HPDE6-E6E7 (cell line): ENCODE results near the gene PNPLA7.

ENCODE experiments used
- DNase-seq: peaks from one replicate; pipeline ENCODE4 v3.0.0; 2011; ENCODE audit warnings: missing footprints; ENCODE audit errors: extremely low spot score

The PNPLA7 gene

DNA sequence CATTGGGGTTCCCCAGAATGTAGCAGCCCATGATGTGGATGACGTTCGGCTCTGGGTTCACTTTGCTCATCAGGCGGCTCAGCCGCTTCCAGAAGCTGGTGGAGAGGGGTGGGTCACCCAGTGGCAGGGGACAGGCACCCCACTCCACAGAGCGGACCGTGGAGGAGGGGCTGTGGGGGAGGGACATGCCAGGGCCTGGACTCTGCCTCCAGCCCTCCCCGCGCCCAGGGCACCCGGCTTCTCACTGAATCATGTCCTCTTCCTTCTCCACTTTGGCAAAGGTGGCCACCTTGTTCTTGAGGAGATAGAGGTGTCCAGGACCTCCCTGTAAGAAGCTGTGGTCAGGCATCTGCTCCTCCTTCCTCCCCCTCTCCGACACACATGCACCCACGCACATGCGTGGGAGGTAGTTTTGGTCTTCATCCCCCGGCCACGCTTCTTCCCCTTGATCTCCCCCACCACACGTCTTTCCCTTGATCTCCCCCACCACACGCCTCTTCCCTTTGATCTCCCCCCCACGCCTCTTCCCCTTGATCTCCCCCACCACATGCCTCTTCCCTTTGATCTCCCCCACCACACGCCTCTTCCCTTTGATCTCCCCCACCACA, 100.2 kb downstream of the PNPLA7 start:
- DNase-seq = no peak

DNA sequence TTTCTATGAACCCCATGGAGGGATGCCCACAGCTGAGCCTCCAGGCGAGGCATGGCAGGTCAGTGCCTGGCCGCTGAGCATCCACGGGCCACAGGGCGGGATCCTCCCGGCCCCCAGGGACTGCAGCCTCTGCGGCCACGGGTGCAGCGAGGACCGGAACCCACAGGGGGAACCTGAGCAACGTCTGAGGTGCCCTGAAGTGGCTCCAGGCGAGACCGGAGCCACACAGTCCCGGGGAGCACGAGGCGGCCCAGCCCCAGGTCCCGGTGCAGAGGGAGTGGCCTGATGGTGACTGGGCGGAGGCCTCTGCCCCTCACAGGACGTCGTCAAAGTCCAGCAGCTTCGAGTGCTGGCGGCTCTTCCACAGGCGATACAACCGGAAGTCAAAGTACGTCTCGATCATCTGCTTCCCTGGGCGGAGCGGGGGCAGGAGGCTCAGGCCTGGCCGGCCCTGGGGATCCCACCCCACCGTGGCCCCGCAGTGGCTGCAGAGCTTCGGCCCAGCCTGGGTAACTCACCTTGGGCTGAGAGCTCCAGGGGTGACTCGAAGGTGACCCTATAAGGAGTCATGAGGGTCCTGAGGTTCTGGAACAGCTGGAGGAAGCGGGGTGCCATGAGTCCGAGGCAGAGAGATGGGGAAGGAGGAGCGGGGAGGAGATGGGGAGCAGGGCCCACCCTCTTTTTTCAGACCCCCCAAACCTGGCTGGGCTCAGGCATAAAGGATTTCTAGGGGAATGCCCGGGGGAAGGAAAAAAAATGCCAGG, 100.9 kb downstream of the PNPLA7 start:
- no peak for DNase-seq

DNA sequence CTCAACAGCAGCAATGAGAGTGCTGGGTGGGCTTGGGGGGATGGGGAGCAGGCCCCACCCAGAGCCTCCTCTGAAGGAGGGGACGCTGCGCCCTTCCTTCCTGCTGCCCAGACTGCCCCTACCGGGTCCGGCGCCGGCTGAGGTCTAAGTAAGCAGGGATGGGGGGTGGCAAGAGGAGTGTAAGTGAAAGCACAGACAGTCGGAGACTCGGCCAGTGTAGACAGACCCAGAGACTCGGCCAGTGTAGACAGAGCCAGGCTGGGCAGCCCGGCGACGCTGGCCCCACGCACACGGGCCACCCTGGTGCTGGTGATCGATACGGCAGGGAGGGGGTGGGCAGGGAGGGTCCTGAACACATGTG, 101.6 kb downstream of the PNPLA7 start:
- DNase-seq = no peak

DNA sequence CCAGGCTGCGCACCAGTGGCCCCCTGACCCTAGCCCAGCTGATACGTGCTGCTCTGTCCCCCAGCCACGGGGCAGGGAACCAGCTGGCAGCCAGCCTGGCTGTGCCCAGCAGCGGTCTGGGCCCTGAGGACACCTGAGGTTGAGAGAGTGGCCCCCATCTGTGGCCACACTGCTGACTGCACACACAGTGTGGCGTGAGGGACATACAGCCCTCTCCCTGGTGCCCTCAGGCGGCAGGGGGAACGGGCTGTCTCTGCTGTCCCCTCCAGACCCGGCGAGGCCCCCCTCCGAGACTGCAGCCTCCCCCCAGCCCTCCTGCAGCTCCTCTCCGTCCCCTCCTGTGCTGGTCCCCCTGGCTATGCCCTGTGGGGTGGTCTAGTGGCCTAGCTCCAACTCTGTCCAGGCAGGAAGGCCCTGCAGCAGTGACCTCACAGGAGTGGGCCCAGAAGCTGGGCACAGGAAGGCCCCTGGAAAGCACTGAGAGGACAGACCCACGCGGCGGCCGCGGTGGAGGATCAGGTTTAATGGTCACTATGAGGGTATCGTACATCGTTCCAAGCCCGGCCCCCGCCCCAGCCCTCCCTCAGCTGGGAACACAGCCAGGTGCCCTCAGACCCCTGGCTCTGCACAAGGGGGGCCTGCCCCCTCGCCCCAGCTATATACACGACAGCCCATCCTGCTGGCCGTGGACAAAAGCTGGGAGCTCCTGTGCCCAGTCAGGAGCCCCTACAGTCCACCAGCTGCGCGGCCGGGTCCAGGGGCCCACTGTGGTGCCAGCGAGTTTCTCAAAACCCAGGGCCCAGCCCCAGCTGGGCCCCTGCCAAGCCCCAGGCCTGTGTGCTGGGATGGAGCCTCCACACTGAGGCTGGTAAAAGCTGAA, 102.2 kb downstream of the PNPLA7 start:
- no peak for DNase-seq

DNA sequence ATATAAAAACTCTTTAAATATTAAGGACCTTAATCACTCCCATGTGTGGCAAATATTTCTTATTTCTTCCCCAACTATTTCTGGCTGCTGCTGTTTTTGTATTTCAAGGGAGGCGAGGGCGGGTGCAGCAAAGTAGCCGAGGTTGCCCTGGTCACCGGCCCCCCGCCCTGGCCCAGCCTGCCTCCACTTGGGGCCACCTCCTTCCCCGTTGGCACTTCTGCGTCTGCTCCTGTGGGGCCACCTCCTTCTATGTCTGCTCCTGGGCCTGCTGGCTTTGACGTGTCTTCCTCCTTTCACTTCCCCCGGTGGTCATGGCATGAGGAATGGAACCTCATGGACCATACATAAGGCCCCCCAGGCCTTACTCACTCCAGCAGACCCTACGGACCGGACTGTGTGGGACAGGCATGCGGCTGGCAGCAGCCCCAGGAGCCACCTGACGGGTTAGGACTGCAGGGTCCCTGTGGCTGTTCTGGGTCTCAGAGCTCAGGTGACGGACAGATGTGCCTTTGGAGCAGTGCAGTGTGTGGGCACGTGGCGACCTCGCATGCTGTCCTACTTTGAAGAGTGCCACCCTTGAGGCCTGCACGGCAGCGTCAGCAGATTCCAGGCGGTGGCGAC, 103.2 kb downstream of the PNPLA7 start:
- DNase-seq = no peak

DNA sequence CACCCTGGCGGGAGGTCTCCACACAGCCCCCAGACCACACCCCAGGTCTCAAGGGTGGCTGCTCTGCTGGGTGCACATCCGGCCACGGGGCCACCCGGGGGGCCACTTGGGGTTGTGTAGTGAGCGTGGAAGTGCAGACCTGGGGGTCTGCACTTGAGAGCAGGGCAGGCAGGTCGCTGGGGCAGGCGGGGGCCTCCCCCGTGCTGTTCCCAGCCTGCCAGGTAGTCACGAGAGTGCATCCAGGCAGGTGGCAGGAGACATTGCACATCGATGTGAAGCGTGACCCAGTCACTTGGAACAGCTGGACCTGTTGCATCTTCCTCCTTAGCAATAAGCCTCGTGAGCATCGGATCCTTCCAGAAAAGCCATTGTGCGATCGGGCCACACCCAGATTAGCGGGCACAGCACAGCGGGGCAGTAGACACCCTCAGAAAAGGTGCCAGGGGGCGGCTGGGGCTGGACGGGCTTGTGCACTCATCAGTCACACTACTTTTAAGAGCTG, 104.2 kb downstream of the PNPLA7 start:
- DNase-seq = no peak

DNA sequence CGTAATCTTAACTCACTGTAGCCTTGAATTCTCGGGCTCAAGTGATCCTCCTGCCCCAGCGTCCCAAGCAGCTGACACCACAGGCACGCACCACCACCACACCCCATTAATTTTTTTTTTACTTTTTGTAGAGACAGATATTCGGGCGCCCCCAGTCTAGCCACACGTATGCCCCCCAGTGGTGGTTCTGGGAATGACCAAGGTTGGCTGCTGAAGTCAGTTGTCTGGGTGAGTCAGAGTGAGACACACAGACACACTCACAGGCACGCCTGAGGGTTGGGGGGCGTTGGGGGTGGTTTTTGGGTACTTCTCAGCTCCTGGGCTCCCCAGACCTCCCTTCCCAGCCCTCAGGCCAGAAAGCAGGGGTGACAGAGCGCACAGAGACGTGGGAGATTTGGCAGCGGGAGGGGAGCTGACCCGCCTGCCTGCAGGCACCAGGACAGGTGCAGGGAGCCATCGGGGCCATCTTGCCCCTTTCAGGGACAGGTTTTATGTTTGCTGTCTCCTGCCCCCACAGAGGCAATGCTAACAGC, 104.9 kb downstream of the PNPLA7 start:
- DNase-seq = peak; percentile 82

DNA sequence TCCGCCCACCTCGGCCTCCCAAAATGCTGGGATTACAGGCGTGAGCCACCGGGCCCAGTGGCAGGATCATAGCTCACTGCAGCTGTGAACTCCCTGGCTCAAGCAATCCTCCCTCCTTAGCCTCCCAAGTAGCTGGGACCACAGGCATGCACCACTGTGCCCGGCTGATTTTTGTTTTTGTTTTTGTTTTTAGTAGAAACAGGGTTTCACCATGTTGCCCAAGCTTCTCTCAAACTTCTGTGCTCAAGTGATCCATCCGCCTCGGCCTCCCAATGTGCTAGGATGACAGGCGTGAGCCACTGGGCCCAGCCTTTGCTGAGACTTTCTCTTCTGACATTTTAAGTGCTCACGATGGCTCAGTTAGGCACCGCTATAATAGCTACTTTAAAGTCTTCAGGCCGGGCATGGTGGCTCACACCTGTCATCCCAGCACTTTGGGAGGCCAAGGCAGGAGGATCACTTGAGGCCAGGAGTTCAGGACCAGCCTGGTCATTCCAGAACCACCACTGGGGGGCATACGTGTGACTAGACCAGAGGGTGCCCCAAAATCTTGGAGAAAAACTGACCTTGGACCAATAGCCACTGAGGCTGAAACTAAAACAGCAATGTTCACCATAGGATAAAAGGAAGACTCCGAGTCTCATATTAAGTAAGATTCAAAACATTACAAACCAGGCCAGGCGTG, 106.0 kb downstream of the PNPLA7 start:
- no peak for DNase-seq

DNA sequence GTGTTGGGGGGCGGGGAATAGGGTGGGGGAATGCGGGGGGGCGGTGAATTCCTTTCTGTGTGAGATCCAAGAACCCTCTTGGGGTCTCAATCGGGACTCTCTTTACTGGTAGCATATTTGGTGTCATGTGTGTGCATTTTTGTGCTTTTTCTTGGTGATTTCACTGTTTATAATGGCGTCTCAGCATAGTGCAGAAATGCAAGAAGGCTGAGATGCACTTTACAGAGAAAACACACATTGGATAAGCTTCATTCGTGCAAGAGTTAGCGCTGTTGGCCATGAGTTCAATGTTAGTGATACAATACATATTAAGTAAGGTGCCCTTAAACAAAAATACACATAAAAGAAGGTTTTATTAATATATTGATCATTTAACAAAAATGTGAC, 108.3 kb downstream of the PNPLA7 start:
- DNase-seq = no peak

DNA sequence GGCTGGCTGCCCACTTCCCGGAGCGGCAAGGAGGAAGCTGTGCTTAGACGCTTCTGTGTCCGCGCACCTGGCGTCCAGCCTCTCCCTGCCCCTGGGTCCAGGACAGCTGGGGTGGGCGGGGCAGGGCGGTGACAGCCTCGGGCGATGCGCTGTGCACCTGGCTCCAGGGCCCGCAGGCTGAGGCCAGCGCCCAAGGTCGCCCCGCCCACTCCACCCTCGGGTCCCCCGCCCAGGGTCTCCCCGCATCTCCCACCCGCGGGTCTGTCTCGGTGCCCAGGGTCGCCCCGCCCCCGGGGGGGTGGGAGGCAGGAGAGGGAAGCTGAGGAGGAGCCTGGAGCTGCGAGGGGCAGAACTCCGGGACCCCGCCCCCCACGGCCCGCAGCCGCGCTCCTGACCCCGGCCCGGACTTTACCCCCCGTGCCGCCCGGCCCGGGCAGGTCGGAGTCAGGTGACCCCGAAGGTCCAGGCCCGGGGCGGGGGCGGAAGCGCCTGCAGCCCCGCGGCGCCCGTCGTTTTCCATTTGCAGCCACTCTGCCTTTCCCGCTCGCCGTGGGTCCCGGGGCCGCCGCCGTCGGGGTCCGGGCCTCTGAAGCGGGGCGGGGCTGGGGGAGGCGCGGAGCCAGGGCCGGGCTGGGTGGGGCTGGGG, 108.8 kb downstream of the PNPLA7 start, which contains the start of gene ENTPD8:
TSS of gene ENTPD8 (minus strand) at position 69 of the 646 bp plus-strand sequence. CDS start 3,072 bp downstream, outside the sequence.
- DNase-seq = peak; percentile 56

DNA sequence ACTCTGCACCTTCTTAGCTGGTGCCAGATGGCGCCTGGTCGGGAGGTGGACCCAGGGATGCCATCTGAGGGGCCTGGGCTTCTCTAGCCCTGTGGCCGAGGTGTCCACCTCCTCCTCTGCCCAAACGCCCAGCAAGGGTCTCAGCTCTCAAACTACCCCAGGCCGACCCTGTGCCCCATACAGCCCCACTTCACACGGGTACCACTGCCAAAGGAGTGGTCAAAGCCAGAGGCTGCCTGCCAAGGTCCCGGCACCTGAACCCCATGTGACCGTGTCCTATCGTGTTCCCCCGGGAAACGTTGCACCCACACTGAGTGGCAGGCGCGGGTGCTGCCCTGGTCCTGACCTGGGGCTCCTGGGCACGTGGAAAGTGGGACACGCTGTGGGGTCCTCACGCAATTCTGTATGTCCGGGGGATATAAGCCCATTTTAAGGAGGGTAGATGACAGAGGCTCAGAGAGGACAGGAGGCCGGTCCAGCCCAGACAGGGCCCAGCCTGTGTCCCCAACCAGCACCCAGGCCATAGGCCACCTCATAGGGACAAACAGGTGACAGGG, 111.0 kb downstream of the PNPLA7 start:
- DNase-seq = no peak

DNA sequence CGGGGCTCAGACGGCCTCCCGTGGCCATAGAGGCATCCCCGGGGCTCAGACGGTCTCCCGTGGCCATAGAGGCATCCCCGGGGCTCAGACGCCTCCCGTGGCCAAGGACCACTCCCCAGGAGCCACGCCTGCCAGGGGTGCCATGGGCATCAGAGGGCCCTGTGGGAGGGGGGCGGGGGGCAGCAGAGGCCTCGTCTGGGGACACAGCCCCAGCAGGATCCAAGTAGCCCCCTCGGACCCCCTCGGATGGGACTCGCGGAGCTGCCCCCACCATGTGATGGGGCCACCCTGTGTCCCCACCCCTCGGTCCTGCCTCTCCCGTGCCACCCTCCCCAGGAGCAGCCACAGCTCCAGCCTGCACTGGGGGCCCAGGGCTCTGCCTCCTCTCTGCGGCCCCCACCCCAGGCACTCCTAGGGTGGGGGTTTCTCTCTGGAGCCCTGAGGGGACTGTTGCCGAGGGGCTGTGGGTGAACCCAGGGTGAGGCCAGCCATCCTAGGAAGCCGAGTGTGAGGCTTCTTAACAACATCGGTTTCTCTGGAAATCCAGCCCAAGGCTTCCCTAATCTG, 111.5 kb downstream of the PNPLA7 start:
- DNase-seq = no peak

DNA sequence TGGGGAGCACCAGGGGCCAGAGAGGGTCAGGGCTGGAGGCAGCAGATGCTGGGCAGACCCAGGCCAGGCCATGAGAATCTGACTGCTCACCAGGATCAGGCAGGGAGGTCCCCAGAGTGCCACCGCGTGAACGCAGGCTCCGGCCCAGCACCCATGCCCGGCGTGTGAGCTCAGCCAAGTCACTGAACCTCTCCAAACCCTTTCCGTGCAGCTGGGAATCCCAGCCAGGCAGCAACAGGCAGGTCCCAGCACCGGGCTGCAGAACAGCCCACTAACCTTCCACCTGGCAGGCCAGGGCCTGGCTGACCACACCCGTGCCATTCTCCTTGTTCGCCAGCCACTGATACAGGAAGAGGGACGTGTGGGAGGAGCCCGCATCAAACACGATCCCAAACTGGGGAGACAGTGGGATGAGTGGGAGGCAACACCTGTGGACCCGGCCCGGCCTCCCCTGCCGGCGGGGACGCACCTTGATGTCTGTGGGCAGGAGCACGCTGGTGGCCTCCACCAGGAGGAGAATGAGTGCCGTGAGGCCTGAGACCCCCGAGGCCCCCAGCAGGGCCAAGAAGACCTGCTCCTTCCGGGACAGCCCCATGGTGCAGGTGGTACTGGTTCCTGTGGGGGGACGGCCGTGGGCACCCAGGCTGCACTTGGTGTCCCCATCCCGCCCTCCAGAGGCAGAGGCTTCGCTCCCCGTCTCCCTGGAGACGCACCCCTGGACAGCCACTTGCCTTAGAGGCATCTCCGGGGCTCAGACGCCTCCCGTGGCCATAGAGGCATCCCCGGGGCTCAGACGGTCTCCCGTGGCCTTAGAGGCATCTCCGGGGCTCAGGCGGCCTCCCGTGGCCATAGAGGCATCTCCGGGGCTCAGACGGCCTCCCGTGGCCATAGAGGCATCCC, 112.3 kb downstream of the PNPLA7 start:
- DNase-seq = no peak

DNA sequence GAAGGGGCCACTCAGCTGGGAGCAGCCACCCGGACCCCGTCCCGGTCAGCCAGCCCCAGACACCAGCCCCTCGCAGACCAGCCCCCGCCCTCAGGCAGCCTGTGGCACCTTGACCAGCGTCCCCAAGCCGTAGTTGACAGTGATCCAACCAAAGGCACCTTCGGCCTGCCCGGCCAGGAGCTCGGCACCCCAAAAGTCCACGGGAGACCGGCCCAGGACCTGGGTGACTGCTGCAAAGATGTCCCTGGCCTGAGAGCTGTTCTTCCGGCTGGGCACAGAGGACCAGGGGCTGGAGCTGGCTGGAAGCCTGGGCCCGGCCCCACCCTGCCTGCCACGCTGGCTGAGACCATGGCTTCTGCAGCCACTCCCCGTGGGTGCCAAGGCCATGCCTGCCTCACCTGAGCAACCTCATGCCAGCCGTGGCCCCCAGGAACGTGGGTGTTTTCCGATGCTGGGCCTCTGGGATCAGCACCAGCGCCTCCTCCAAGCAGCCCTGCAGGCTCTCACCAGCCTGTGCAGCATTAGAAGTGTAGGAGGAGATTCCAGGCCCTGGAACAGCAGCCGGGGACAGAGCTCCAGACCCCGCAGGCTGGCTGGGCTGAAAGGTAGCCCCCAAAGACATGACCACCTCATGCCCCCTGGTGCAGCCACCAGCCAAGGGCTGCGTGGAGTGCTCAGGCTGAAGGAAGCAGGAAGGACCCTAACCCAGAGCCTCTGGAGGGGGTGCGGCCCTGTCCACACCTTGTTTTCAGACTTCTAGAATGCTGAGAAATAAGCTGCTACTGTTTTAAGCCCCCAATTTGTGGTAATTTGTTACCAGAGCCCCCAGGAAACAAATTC, 113.2 kb downstream of the PNPLA7 start:
- DNase-seq = no peak

DNA sequence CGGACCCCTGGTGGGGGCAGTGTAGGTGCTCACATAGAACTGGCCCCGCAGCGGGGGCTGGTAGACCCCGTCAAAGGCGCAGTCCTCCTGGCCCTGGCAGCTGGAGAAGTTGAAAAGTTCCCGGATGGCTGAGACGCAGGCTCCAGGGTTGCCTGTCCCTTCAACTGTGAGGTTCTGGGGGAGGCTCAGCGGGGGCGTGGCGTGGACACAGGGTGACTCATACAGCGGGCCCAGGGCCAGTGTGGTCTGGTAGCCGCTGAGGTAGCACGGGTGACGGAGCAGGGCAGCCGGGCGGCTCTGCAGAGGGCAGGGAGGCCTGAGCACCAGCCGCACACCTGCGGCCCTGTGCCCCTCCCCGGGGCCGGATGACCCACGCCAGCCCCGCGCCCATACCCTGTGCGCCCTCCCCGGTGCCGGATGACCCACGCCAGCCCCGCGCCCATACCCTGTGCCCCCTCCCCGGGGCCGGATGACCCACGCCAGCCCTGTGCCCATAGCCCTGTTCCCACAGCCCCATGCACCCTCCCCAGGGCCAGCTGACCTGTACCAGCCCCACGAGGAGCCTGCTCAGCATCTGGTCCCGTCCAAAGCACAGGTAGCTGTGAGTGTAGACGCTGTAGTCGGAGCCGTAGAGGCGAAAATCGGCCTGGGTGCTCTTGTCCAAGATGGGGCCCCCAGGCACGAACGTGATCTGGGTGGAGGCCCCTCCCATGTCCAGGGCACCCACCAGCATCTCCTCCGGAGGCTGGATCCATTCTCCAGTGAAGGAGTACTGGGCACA, 114.0 kb downstream of the PNPLA7 start:
- DNase-seq = peak; percentile 94

DNA sequence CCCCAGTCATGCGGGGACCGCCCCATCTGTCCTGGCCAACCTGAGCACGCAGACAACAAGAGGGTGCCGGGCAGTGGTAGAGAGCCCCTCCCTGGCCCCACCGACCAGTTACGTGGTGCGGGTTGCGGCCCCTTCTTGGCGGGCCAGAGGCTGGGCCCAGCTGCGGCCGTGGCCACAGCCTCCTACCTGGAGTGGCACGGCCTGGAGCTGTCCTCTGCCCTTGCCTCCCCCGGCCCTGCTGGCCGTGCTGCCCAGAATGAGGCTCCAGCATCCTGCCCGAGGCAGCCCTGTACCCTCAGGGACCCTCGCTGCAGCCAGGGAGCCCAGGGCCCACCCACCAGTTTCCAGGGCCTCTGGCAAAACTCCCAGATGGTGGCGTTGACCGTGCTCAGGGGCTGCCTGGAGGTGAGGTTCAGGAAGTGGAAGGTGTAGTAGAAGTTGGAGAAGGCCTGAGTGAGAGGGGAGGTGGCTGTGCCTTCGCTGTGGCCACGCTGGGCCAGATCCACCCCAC, 114.8 kb downstream of the PNPLA7 start:
- no peak for DNase-seq
